ENCODE measurements around the gene GRIA3. TPM values are rescaled to one million over a fixed set of nuclear protein-coding genes. Genes with fewer than 3 reads are reported as not detected.

Gene GRIA3
- total RNA-seq, 1 donor from 2014 or later: not detected

DNA sequence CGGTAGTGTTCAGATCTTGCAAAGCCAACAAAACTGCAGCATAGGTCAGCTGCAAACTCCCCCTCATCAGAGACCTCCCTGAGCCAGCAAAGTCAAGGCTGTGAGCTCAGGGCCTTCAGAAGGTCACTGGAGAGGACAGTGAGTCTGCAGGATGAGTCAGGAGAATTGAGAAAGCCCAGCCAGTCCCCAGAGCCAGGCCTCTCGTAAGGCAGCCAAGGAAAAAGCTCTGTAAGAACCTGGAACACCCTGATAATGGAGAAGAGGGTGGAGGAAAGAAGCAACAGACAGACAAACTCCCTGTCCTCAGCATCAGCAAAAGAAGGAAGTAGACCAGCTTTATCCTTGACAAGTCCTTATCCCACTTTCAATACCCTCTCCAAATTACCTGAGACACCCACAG lies 33.0 kb downstream of the GRIA3 start:
- Mint-ChIP-seq H3K36me3 (ENCODE audit: low read depth) (no peaks in the 10 kb centered on the region), H3K4me1 (no peaks in the 10 kb centered on the region), H3K4me3 (no peak overlapping the region), H3K27ac (no peak overlapping the region), H3K27me3 (no peaks in the 10 kb centered on the region), H3K9me3 (no peaks in the 10 kb centered on the region)
- POLR2A ChIA-PET: no interaction called here
- ATAC-seq (ENCODE audit: low read depth): no peak
- CTCF ChIA-PET: no interaction called here
- TF ChIP-seq, protein P1, sequence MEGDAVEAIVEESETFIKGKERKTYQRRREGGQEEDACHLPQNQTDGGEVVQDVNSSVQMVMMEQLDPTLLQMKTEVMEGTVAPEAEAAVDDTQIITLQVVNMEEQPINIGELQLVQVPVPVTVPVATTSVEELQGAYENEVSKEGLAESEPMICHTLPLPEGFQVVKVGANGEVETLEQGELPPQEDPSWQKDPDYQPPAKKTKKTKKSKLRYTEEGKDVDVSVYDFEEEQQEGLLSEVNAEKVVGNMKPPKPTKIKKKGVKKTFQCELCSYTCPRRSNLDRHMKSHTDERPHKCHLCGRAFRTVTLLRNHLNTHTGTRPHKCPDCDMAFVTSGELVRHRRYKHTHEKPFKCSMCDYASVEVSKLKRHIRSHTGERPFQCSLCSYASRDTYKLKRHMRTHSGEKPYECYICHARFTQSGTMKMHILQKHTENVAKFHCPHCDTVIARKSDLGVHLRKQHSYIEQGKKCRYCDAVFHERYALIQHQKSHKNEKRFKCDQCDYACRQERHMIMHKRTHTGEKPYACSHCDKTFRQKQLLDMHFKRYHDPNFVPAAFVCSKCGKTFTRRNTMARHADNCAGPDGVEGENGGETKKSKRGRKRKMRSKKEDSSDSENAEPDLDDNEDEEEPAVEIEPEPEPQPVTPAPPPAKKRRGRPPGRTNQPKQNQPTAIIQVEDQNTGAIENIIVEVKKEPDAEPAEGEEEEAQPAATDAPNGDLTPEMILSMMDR (IDR thresholded peaks at IDR 0.05): no peak
- intact Hi-C loops (cut with micrococcal nuclease): no loop called here
- DNase-seq: no peak

DNA sequence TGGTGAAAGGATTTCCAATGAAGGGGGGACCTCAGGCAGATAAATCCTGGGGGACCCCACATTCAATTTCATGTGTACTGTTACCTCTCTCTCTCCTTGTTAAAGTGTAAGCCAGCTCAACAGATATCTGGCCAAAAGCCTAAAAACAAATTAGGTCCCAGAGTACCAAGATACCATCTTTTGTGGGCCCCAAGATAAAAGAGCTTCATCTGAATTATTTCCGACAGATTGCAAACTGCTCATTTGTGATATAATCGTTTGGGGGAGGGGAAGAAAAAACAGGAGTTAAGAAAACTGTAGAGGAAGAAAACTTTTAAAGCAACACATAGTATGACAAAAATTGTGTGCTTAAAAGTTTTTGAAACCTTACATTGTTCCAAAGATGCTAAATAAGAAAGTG lies 33.6 kb downstream of the GRIA3 start:
- intact Hi-C loops (cut with micrococcal nuclease): no loop called here
- TF ChIP-seq, protein P1 (IDR thresholded peaks at IDR 0.05): no peak
- Mint-ChIP-seq H3K36me3 (ENCODE audit: low read depth) (no peaks in the 10 kb centered on the region), H3K27ac (no peak overlapping the region), H3K9me3 (no peaks in the 10 kb centered on the region), H3K27me3 (no peaks in the 10 kb centered on the region), H3K4me1 (no peaks in the 10 kb centered on the region), H3K4me3 (no peak overlapping the region)
- no peak for DNase-seq
- ChIA-PET CTCF (no interaction called here), POLR2A (no interaction called here)
- no peak for ATAC-seq (ENCODE audit: low read depth)

DNA sequence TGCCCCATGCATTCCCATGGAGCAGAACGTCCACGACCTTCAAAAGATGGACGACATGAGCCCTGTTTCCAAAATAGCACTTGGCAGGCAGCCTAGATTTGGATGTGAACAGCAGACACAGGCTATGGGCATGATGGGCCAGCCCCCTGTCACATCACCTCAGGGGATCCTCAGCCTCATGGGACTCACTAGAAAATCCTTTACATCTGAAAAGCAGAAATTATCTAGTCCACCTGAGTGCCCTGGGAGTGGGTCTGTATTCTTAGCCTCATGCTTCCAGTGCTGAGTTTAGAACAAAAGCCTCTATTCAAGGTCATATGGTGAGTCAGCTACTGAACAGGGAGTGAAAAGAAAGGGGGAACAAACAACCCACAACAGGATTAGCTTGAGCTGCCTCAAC lies 35.8 kb downstream of the GRIA3 start:
- intact Hi-C loops (cut with micrococcal nuclease): no loop called here
- ChIA-PET CTCF (no interaction called here), POLR2A (no interaction called here)
- Mint-ChIP-seq H3K27me3 (no peaks in the 10 kb centered on the region), H3K4me3 (no peak overlapping the region), H3K9me3 (no peaks in the 10 kb centered on the region), H3K27ac (no peak overlapping the region), H3K4me1 (no peaks in the 10 kb centered on the region), H3K36me3 (ENCODE audit: low read depth) (no peaks in the 10 kb centered on the region)
- ATAC-seq (ENCODE audit: low read depth) (no peak), DNase-seq (no peak)
- TF ChIP-seq, protein P1 (IDR thresholded peaks at IDR 0.05): no peak

DNA sequence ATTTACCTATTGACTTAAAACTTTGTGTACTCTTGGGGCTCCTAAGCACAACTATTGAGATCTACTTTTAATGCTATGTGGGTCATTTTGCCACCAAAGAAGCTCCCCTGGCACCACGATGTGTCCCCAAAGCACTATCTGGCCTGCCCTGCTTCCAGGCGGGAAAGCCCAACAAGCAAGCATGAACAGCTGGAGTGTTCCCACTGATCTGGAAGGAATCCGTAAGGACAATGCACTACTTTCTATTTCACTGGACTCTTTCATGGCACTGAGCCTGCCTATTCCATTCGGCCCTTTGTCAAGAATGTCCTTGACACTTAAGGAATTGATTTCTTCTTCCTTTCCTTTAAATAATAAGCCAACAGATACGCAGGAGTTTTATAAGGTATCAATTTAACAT lies 38.8 kb downstream of the GRIA3 start:
- Mint-ChIP-seq H3K4me1 (no peaks in the 10 kb centered on the region), H3K27ac (no peak overlapping the region), H3K9me3 (no peaks in the 10 kb centered on the region), H3K4me3 (no peak overlapping the region), H3K36me3 (ENCODE audit: low read depth) (no peaks in the 10 kb centered on the region), H3K27me3 (no peaks in the 10 kb centered on the region)
- intact Hi-C loops (cut with micrococcal nuclease): no loop called here
- ChIA-PET POLR2A (no interaction called here), CTCF (no interaction called here)
- ATAC-seq (ENCODE audit: low read depth) (no peak), DNase-seq (no peak)
- TF ChIP-seq, protein P1 (IDR thresholded peaks at IDR 0.05): no peak

DNA sequence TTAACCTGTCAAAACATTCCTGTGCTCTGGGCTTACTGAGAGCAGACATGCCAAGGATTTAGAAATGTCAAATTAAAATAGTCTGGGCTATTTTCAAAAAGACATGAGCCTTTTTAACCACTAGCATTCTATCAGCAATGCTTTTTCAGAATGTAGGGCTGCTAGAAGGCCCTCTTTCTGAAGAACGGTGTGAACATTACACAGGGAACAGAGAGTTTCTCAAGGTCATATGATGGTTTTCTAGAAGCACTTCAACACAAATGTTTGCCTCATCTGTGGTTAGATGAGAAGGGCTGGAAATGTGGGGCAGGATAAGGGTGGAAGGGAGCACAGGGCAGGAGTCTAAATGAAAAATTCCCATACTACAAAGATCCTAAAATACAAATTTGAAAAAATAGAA lies 39.3 kb downstream of the GRIA3 start:
- intact Hi-C loops (cut with micrococcal nuclease): no loop called here
- H3K4me3 Mint-ChIP-seq: no peak overlapping the region
- no peaks in the 10 kb centered on the region for H3K9me3 Mint-ChIP-seq
- no peaks in the 10 kb centered on the region for H3K36me3 Mint-ChIP-seq (ENCODE audit: low read depth)
- DNase-seq (no peak), ATAC-seq (ENCODE audit: low read depth) (no peak)
- H3K27ac Mint-ChIP-seq: no peak overlapping the region
- ChIA-PET POLR2A (no interaction called here), CTCF (no interaction called here)
- TF ChIP-seq, protein P1 (IDR thresholded peaks at IDR 0.05): no peak
- H3K4me1 Mint-ChIP-seq: no peaks in the 10 kb centered on the region
- no peaks in the 10 kb centered on the region for H3K27me3 Mint-ChIP-seq
